Tibial nerve (tissue), 4 donors: ENCODE data around the gene IGFALS.

Source experiments
- EP300 ChIP-seq, 2 donors: sonication (generic); formaldehyde crosslinking; IDR thresholded peaks; one replicate each; pipeline ENCODE4 v1.6.1; 2017; ENCODE audit warnings: antibody characterized with exemption in 2 of 2, mild to moderate bottlenecking in 1 of 2
- POLR2A ChIP-seq, 2 donors: fragments of 450-650 bp; IDR thresholded peaks; one replicate each; pipeline ENCODE4 v1.6.1; 2017; ENCODE audit warnings: antibody characterized with exemption in 2 of 2, mild to moderate bottlenecking in 2 of 2, moderate library complexity in 2 of 2
- TF ChIP-seq, protein P1 (sequence below), 5 experiments: fragments of 200-600 bp in 3 of 5; fragments of 450-650 bp in 2 of 5; sonication (generic) in 3 of 5; IDR thresholded peaks; one replicate each; pipeline ENCODE4 v1.5.1; 2016 to 2019; ENCODE audit warnings: antibody characterized with exemption in 5 of 5, mild to moderate bottlenecking in 3 of 5, moderate library complexity in 2 of 5

GRCh38 chr16:1760911-1761310, 32.6 kb downstream of the IGFALS start:
- TF ChIP-seq, protein P1, sequence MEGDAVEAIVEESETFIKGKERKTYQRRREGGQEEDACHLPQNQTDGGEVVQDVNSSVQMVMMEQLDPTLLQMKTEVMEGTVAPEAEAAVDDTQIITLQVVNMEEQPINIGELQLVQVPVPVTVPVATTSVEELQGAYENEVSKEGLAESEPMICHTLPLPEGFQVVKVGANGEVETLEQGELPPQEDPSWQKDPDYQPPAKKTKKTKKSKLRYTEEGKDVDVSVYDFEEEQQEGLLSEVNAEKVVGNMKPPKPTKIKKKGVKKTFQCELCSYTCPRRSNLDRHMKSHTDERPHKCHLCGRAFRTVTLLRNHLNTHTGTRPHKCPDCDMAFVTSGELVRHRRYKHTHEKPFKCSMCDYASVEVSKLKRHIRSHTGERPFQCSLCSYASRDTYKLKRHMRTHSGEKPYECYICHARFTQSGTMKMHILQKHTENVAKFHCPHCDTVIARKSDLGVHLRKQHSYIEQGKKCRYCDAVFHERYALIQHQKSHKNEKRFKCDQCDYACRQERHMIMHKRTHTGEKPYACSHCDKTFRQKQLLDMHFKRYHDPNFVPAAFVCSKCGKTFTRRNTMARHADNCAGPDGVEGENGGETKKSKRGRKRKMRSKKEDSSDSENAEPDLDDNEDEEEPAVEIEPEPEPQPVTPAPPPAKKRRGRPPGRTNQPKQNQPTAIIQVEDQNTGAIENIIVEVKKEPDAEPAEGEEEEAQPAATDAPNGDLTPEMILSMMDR (IDR thresholded peaks at IDR 0.05) = no peak
- TF ChIP-seq POLR2A (IDR thresholded peaks at IDR 0.05) = no peak
- no peak for TF ChIP-seq EP300 (IDR thresholded peaks at IDR 0.05)
